HepG2 (cell line): ENCODE results near the gene POLR2B. TPM values are rescaled to one million over a fixed set of nuclear protein-coding genes. Genes with fewer than 3 reads are reported as not detected.
A peak's percentile ranks its signal among the peaks of the same experiment; 100 is the strongest.

Experiments used
- FOXM1 ChIP-seq: sonication (generic); formaldehyde crosslinking; IDR thresholded peaks from 2 replicates; pipeline ENCODE4 v1.5.0; 2020; ENCODE audit warnings: missing genetic modification reagents
- MATR3 ChIP-seq: sonication (generic); formaldehyde crosslinking; IDR thresholded peaks from 2 replicates; pipeline ENCODE4 v1.4.0; 2020; ENCODE audit warnings: missing genetic modification reagents
- NFIC ChIP-seq: IDR thresholded peaks from 2 replicates; pipeline ENCODE4 v1.6.1; 2012; ENCODE audit warnings: mild to moderate bottlenecking, low read length, inconsistent platforms
- NFKB2 ChIP-seq: sonication (generic); formaldehyde crosslinking; IDR thresholded peaks from 2 replicates; pipeline ENCODE4 v1.4.0; 2020; ENCODE audit warnings: missing genetic modification reagents, borderline replicate concordance
- SOX6 ChIP-seq, 2 experiments: fragments of 450-650 bp in 1 of 2; sonication (generic) in 1 of 2; formaldehyde crosslinking in 1 of 2; IDR thresholded peaks; 2 replicates each; pipeline versions ENCODE4 v1.4.0 to v1.6.1; 2017 to 2020; ENCODE audit warnings: antibody characterized with exemption in 1 of 2, mild to moderate bottlenecking in 1 of 2, missing genetic modification reagents in 1 of 2
- U2AF2 ChIP-seq: fragments of 200-400 bp; formaldehyde crosslinking; IDR thresholded peaks from 2 replicates; pipeline ENCODE4 v1.6.1; 2017; ENCODE audit warnings: low read depth, mild to moderate bottlenecking, low read length
- ZNF317 ChIP-seq: sonication (generic); formaldehyde crosslinking; IDR thresholded peaks from 2 replicates; pipeline ENCODE4 v1.5.0; 2020; ENCODE audit warnings: mild to moderate bottlenecking, missing genetic modification reagents
- ZNF343 ChIP-seq: sonication (generic); formaldehyde crosslinking; IDR thresholded peaks from 2 replicates; pipeline ENCODE4 v1.4.0; 2020; ENCODE audit warnings: mild to moderate bottlenecking, missing genetic modification reagents
- ZNF605 ChIP-seq: sonication (generic); formaldehyde crosslinking; IDR thresholded peaks from 2 replicates; pipeline ENCODE4 v1.8.0; 2022; ENCODE audit warnings: mild to moderate bottlenecking, missing genetic modification reagents
- ZNF670 ChIP-seq: sonication (generic); formaldehyde crosslinking; IDR thresholded peaks from 2 replicates; pipeline ENCODE4 v1.8.0; 2022; ENCODE audit warnings: mild to moderate bottlenecking, missing genetic modification reagents, borderline replicate concordance
- ZSCAN30 ChIP-seq: sonication (generic); formaldehyde crosslinking; IDR thresholded peaks from 2 replicates; pipeline ENCODE4 v1.5.0; 2020; ENCODE audit warnings: mild to moderate bottlenecking, missing genetic modification reagents
- polyA plus RNA-seq, 8 experiments: library from polyadenylated mRNA; depleted of rRNA in 3 of 8; stranded (reverse) in 7 of 8; unstranded in 1 of 8; fragments of >200 nt; fragmentation: Illumina TruSeq in 4 of 8; extraction: Trizol in 4 of 8; gene quantifications; 2 replicates each; pipeline versions ENCODE4 v1.2.1 to v1.2.3, GENCODE V29; 2011 to 2016; ENCODE audit warnings: low read depth in 4 of 8, missing spikeins in 1 of 8, mixed read lengths in 1 of 8; ENCODE audit not compliant: insufficient read depth in 1 of 8
- total RNA-seq, 5 experiments: library from RNA; depleted of rRNA; stranded (reverse); fragments of >200 nt; fragmentation: Illumina TruSeq; extraction: Trizol; gene quantifications; 2 replicates each; pipeline ENCODE4 v1.2.3, GENCODE V29; 2016; ENCODE audit warnings: low read depth in 1 of 5
- TF ChIP-seq, protein P1 (sequence below): sonication (generic); formaldehyde crosslinking; IDR thresholded peaks from 2 replicates; pipeline ENCODE4 v1.4.0; 2020; ENCODE audit warnings: missing genetic modification reagents
- TF ChIP-seq, protein P2 (sequence below): sonication (generic); formaldehyde crosslinking; IDR thresholded peaks from 2 replicates; pipeline ENCODE4 v1.4.0; 2020; ENCODE audit warnings: low read depth, mild to moderate bottlenecking, missing genetic modification reagents
- TF ChIP-seq, protein P3 (sequence below): IDR thresholded peaks from 2 replicates; pipeline ENCODE4 v1.6.1; 2018; ENCODE audit warnings: missing genetic modification reagents
- TF ChIP-seq, protein P4 (sequence below): sonication (generic); formaldehyde crosslinking; IDR thresholded peaks from 2 replicates; pipeline ENCODE4 v1.8.1; 2023; ENCODE audit warnings: mild to moderate bottlenecking, moderate library complexity, missing genetic modification reagents
- TF ChIP-seq, protein P5 (sequence below): sonication (generic); formaldehyde crosslinking; IDR thresholded peaks from 2 replicates; pipeline ENCODE4 v1.5.0; 2020; ENCODE audit warnings: mild to moderate bottlenecking, missing genetic modification reagents, borderline replicate concordance
- TF ChIP-seq, protein P6 (sequence below): IDR thresholded peaks from 2 replicates; pipeline ENCODE4 v1.6.1; 2016; ENCODE audit warnings: missing compliant biosample characterization, missing genetic modification reagents, borderline replicate concordance

The POLR2B gene
- total and polyA plus RNA-seq, 2 of the 13 experiments (the other 11 are each of a cell fraction or from before 2014, with no cell fraction given) = 70.6 to 116 TPM

DNA sequence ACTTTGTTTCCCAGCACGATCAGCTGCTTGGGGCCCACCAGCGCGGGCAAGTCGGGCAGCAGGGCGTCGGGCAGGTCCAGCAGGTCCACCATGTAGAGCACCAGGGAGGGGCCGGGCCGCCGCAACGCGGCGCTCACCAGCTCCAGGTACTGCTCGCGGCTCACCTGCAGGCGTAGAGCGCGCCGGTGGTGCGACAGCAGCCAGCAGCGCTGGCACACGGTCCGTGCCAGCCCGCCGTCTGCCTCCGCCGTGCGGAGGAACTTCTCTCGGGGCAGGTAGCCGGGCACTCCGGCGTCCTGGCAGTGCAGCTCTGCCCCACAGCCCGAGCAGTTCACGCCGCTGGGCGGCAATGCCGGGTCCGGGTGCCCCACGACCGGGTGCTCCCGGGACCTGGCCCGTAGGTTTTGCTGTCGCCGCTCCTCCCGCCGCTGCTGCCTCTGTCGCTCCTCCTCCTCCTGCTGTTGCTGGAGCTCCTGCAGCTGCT lies 1.8 kb upstream of the POLR2B start (continued):
- TF ChIP-seq, protein P1, sequence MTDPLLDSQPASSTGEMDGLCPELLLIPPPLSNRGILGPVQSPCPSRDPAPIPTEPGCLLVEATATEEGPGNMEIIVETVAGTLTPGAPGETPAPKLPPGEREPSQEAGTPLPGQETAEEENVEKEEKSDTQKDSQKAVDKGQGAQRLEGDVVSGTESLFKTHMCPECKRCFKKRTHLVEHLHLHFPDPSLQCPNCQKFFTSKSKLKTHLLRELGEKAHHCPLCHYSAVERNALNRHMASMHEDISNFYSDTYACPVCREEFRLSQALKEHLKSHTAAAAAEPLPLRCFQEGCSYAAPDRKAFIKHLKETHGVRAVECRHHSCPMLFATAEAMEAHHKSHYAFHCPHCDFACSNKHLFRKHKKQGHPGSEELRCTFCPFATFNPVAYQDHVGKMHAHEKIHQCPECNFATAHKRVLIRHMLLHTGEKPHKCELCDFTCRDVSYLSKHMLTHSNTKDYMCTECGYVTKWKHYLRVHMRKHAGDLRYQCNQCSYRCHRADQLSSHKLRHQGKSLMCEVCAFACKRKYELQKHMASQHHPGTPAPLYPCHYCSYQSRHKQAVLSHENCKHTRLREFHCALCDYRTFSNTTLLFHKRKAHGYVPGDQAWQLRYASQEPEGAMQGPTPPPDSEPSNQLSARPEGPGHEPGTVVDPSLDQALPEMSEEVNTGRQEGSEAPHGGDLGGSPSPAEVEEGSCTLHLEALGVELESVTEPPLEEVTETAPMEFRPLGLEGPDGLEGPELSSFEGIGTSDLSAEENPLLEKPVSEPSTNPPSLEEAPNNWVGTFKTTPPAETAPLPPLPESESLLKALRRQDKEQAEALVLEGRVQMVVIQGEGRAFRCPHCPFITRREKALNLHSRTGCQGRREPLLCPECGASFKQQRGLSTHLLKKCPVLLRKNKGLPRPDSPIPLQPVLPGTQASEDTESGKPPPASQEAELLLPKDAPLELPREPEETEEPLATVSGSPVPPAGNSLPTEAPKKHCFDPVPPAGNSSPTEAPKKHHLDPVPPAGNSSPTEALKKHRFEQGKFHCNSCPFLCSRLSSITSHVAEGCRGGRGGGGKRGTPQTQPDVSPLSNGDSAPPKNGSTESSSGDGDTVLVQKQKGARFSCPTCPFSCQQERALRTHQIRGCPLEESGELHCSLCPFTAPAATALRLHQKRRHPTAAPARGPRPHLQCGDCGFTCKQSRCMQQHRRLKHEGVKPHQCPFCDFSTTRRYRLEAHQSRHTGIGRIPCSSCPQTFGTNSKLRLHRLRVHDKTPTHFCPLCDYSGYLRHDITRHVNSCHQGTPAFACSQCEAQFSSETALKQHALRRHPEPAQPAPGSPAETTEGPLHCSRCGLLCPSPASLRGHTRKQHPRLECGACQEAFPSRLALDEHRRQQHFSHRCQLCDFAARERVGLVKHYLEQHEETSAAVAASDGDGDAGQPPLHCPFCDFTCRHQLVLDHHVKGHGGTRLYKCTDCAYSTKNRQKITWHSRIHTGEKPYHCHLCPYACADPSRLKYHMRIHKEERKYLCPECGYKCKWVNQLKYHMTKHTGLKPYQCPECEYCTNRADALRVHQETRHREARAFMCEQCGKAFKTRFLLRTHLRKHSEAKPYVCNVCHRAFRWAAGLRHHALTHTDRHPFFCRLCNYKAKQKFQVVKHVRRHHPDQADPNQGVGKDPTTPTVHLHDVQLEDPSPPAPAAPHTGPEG (CRISPR knock-in tag) = no peak; the same call in 1 of the 2 replicates
- TF ChIP-seq NFIC = no peak
- no peak for TF ChIP-seq FOXM1 (CRISPR knock-in tag)
- TF ChIP-seq U2AF2 = no peak
- TF ChIP-seq NFKB2 = no peak
- peak; percentile 90; the same call in 1 of the 2 replicates for TF ChIP-seq ZNF670 (CRISPR knock-in tag)
- TF ChIP-seq, protein P2, sequence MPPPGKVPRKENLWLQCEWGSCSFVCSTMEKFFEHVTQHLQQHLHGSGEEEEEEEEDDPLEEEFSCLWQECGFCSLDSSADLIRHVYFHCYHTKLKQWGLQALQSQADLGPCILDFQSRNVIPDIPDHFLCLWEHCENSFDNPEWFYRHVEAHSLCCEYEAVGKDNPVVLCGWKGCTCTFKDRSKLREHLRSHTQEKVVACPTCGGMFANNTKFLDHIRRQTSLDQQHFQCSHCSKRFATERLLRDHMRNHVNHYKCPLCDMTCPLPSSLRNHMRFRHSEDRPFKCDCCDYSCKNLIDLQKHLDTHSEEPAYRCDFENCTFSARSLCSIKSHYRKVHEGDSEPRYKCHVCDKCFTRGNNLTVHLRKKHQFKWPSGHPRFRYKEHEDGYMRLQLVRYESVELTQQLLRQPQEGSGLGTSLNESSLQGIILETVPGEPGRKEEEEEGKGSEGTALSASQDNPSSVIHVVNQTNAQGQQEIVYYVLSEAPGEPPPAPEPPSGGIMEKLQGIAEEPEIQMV (CRISPR knock-in tag) = 0 out of 2 replicates have a peak, but pooled peaks have one; percentile 8
- no peak for TF ChIP-seq ZSCAN30 (CRISPR knock-in tag)
- TF ChIP-seq, protein P3, sequence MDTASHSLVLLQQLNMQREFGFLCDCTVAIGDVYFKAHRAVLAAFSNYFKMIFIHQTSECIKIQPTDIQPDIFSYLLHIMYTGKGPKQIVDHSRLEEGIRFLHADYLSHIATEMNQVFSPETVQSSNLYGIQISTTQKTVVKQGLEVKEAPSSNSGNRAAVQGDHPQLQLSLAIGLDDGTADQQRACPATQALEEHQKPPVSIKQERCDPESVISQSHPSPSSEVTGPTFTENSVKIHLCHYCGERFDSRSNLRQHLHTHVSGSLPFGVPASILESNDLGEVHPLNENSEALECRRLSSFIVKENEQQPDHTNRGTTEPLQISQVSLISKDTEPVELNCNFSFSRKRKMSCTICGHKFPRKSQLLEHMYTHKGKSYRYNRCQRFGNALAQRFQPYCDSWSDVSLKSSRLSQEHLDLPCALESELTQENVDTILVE (CRISPR knock-in tag) = no peak
- TF ChIP-seq, protein P4, sequence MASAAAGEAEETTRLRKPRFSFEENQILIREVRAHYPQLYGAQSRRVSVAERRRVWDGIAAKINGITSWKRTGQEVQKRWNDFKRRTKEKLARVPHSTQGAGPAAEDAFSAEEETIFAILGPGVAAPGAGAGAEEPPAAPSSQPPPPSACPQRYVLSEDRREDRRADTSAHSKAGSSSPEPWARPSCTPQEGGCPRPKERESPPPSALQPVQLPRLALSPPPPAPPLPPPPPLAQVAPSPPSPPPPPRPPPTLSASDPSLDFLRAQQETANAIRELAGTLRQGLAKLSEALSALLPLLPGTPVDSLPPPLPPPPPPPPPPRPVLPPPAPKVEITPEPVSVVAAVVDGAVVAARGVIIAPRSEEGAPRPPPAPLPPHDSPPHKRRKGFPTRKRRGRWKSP = peak; percentile 94
- TF ChIP-seq, protein P5, sequence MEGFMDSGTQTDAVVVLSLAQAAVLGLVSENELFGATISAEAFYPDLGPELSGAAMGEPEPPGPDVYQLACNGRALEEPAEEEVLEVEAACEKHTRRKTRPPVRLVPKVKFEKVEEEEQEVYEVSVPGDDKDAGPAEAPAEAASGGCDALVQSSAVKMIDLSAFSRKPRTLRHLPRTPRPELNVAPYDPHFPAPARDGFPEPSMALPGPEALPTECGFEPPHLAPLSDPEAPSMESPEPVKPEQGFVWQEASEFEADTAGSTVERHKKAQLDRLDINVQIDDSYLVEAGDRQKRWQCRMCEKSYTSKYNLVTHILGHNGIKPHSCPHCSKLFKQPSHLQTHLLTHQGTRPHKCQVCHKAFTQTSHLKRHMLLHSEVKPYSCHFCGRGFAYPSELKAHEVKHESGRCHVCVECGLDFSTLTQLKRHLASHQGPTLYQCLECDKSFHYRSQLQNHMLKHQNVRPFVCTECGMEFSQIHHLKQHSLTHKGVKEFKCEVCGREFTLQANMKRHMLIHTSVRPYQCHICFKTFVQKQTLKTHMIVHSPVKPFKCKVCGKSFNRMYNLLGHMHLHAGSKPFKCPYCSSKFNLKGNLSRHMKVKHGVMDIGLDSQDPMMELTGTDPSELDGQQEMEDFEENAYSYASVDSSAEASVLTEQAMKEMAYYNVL (CRISPR knock-in tag) = no peak
- TF ChIP-seq, protein P6, sequence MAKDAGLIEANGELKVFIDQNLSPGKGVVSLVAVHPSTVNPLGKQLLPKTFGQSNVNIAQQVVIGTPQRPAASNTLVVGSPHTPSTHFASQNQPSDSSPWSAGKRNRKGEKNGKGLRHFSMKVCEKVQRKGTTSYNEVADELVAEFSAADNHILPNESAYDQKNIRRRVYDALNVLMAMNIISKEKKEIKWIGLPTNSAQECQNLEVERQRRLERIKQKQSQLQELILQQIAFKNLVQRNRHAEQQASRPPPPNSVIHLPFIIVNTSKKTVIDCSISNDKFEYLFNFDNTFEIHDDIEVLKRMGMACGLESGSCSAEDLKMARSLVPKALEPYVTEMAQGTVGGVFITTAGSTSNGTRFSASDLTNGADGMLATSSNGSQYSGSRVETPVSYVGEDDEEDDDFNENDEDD (CRISPR knock-in tag) = no peak
- no peak for TF ChIP-seq ZNF317 (CRISPR knock-in tag)
- TF ChIP-seq SOX6 (IDR thresholded peaks at IDR 0.05) = no peak
- TF ChIP-seq SOX6 (CRISPR knock-in tag; IDR thresholded peaks at IDR 0.05) = no peak
- no peak for TF ChIP-seq ZNF343 (CRISPR knock-in tag)
- peak; percentile 5; the same call in 1 of the 2 replicates for TF ChIP-seq ZNF605
- TF ChIP-seq MATR3 (CRISPR knock-in tag) = no peak
